Spleen (tissue), 11 donors: ENCODE measurements around the gene MTPN. TPM values are rescaled to one million over a fixed set of nuclear protein-coding genes. Genes with fewer than 3 reads are reported as not detected.

ENCODE experiments used
- DNase-seq: peaks from one replicate; pipeline ENCODE4 v3.0.0-alpha.2; 2020
- H3K27ac ChIP-seq, 8 donors: fragments of 200-600 bp; sonication (generic) in 7 of 8; 1 replicate in 4 of 8; 2 replicates in 4 of 8; pipeline versions ENCODE4 v1.5.0 to v1.8.0; 2016 to 2021; ENCODE audit warnings: inconsistent platforms in 4 of 8, mild to moderate bottlenecking in 4 of 8, moderate library complexity in 1 of 8
- H3K27me3 ChIP-seq, 7 donors: fragments of 200-600 bp; sonication (generic) in 6 of 7; replicated peaks in 1 of 7; 1 replicate in 4 of 7; 2 replicates in 3 of 7; pipeline versions ENCODE4 v1.5.0 to v1.8.0; 2016 to 2021; ENCODE audit warnings: inconsistent platforms in 3 of 7, mild to moderate bottlenecking in 1 of 7
- H3K36me3 ChIP-seq, 6 donors: fragments of 200-600 bp; sonication (generic) in 5 of 6; 1 replicate in 4 of 6; 2 replicates in 2 of 6; pipeline versions ENCODE4 v1.5.0 to v1.8.0; 2016 to 2021; ENCODE audit warnings: inconsistent platforms in 2 of 6
- H3K4me1 ChIP-seq, 6 donors: fragments of 200-600 bp; sonication (generic) in 5 of 6; 1 replicate in 3 of 6; 2 replicates in 3 of 6; pipeline versions ENCODE4 v1.5.0 to v1.8.0; 2016 to 2021; ENCODE audit warnings: inconsistent platforms in 3 of 6
- H3K4me3 ChIP-seq, 8 donors: fragments of 200-600 bp; sonication (generic) in 7 of 8; 1 replicate in 4 of 8; 2 replicates in 4 of 8; pipeline versions ENCODE4 v1.5.0 to v1.8.0; 2016 to 2021; ENCODE audit warnings: inconsistent platforms in 4 of 8, mild to moderate bottlenecking in 4 of 8, moderate library complexity in 2 of 8
- H3K9me3 ChIP-seq, 8 donors: fragments of 200-600 bp; sonication (generic) in 7 of 8; 1 replicate in 4 of 8; 2 replicates in 4 of 8; pipeline versions ENCODE4 v1.5.0 to v1.8.0; 2016 to 2021; ENCODE audit warnings: inconsistent platforms in 4 of 8
- CTCF ChIP-seq, 11 experiments: fragments of 200-600 bp in 7 of 11; fragments of 450-650 bp in 4 of 11; sonication (generic) in 4 of 11; IDR thresholded peaks in 8 of 11; conservative IDR thresholded peaks in 3 of 11; 1 replicate in 7 of 11; 2 replicates in 4 of 11; pipeline versions ENCODE4 v1.4.0 to v1.8.0; 2016 to 2021; ENCODE audit warnings: antibody characterized with exemption in 11 of 11, inconsistent platforms in 4 of 11, mild to moderate bottlenecking in 1 of 11
- POLR2A ChIP-seq, 3 donors: fragments of 450-650 bp; IDR thresholded peaks; one replicate each; pipeline ENCODE4 v1.5.1; 2017; ENCODE audit warnings: antibody characterized with exemption in 3 of 3, mild to moderate bottlenecking in 1 of 3
- POLR2AphosphoS5 ChIP-seq, 3 donors: sonication (generic); formaldehyde crosslinking; IDR thresholded peaks; one replicate each; pipeline ENCODE4 v1.5.1; 2017; ENCODE audit warnings: antibody characterized with exemption in 3 of 3
- WGBS, 5 donors: extraction: QIAGEN DNeasy Blood & Tissue Kit in 3 of 5; methylation state at CpG; one replicate each; pipeline versions ENCODE4 v1.1.5 to v1.1.7; 2013 to 2018; 5-methylcytosine and 5-hydroxymethylcytosine counted together
- intact Hi-C: fragments of 100-400 bp; cut with DNase I; formaldehyde crosslinking; loops from one replicate; pipeline ENCODE4 v1.15.0; 2023; ENCODE audit warnings: low total_unique reads
- polyA plus RNA-seq, 3 donors: library from polyadenylated mRNA; stranded (reverse); fragments of 200-250 nt; gene quantifications; one replicate each; pipeline ENCODE4 v1.2.1, GENCODE V29; 2013
- total RNA-seq, 7 donors: library from RNA; depleted of rRNA in 3 of 7; stranded (reverse); fragments of >200 nt in 3 of 7; fragmentation: NEBNext Ultra II Directional in 4 of 7; extraction: Animal tissue kit (Norgen Biotek cat#: 25700) in 4 of 7; gene quantifications; one replicate each; pipeline versions ENCODE4 v1.1.0 to v1.2.1, GENCODE V29; 2016 to 2021
- donor health status: healthy with polysubstance abuse.
- donor health status: DM: no; HTN: no; CAD: no; lungs with moderate emphysema.
- donor health status: DM: no; HTN: no; CAD: no.
- donor health status: Bipolar disorder and iron deficiency.
- donor health status: healthy.
- donor health status: DM: no; HTN: no; CAD: no.
- donor health status: DM: yes; HTN: yes; CAD: no.

Gene MTPN
- total and polyA plus RNA-seq, 10 donors: 43.2 to 192 (median 157) TPM

- H3K27me3 ChIP-seq: no peaks in the 10 kb centered on the region
- no peak overlapping the region for H3K27ac ChIP-seq
- H3K4me3 ChIP-seq: no peak overlapping the region
- no peak for DNase-seq
- H3K4me1 ChIP-seq: no peaks in the 10 kb centered on the region
- H3K9me3 ChIP-seq: no peaks in the 10 kb centered on the region
- no peaks in the 10 kb centered on the region for H3K36me3 ChIP-seq
- TF ChIP-seq CTCF (IDR thresholded peaks at IDR 0.05 in 8 of 11, conservative IDR thresholded peaks at IDR 0.05 in 3 of 11) (no peak), POLR2AphosphoS5 (IDR thresholded peaks at IDR 0.05) (no peak), POLR2A (IDR thresholded peaks at IDR 0.05) (no peak)
- WGBS, 5 donors: 81 to 90% (median 87%) methylated on average over 5 of the region's 5 CpGs
- intact Hi-C loops: no loop called here
Observed at GRCh38 chr7:135888740-135889139, 88.4 kb downstream of the MTPN start.

- 75 to 84% (median 81%) methylated on average over 5 of the region's 5 CpGs for WGBS, 5 donors
- no peak for TF ChIP-seq POLR2A (IDR thresholded peaks at IDR 0.05)
- no peak for TF ChIP-seq POLR2AphosphoS5 (IDR thresholded peaks at IDR 0.05)
- TF ChIP-seq CTCF (IDR thresholded peaks at IDR 0.05 in 8 of 11, conservative IDR thresholded peaks at IDR 0.05 in 3 of 11): no peak
- no peaks in the 10 kb centered on the region for H3K27me3 ChIP-seq
- H3K9me3 ChIP-seq: no peaks in the 10 kb centered on the region
- no peak for DNase-seq
- H3K4me1 ChIP-seq: no peaks in the 10 kb centered on the region
- no peaks in the 10 kb centered on the region for H3K36me3 ChIP-seq
- H3K27ac ChIP-seq: no peak overlapping the region
- intact Hi-C loops: no loop called here
- no peak overlapping the region for H3K4me3 ChIP-seq
Observed at GRCh38 chr7:135886345-135887132, 90.6 kb downstream of the MTPN start.

DNA sequence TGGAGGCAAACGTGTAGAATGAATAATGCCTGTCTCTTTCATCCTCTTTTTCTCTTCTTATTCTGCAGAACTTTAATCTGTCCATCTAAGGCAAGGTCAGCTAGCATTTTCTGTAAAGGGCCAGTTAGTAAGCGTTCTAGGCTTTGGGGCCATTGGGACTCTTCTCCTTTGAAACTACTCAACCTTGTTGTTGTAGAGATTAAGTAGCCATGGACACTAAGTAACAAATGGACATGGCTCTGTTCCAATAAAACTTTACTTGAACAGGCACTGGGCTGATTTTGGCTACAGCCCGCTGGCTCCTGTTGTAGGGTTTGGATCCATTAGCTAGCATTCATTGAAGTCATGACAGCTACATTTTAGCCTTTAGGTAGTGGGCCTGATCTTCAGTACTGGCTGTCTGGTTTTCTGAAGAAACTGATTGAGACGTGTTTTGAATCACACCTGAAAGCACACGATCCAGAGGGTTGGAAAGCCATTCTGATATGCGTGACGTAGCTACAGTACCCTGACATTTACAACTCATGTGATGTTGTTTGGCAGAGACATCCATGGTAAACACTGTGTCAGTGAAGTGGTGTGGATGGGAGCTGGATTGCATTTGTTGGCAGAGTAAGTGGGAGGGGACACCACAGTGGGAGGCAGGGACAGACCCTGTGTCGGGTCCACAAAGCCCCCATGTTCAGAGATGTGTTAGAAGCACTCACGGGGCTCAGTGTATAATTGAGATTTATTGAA is 92.5 kb downstream of the MTPN start:
- 82 to 88% (median 84%) methylated on average over 9 of the region's 9 CpGs for WGBS, 5 donors
- Histone ChIP-seq H3K4me3 (no peak overlapping the region), H3K27ac (no peak overlapping the region), H3K9me3 (no peaks in the 10 kb centered on the region), H3K4me1 (no peaks in the 10 kb centered on the region), H3K36me3 (no peaks in the 10 kb centered on the region), H3K27me3 (no peaks in the 10 kb centered on the region)
- no peak for DNase-seq
- intact Hi-C loops: loop anchor here (5.0 kb wide), 1 partner anchor 48 kb away; no protein-coding TSS in a partner anchor
- TF ChIP-seq POLR2A (IDR thresholded peaks at IDR 0.05): no peak
- TF ChIP-seq CTCF (IDR thresholded peaks at IDR 0.05 in 8 of 11, conservative IDR thresholded peaks at IDR 0.05 in 3 of 11): no peak
- TF ChIP-seq POLR2AphosphoS5 (IDR thresholded peaks at IDR 0.05): no peak

- no peak for TF ChIP-seq POLR2AphosphoS5 (IDR thresholded peaks at IDR 0.05)
- no peak for TF ChIP-seq POLR2A (IDR thresholded peaks at IDR 0.05)
- Histone ChIP-seq H3K4me1 (no peaks in the 10 kb centered on the region), H3K27ac (no peak overlapping the region), H3K9me3 (peaks cover 0 to under 1% (median 0%) of the 10 kb centered on the region in 8 donors), H3K36me3 (no peaks in the 10 kb centered on the region), H3K27me3 (no peaks in the 10 kb centered on the region), H3K4me3 (no peak overlapping the region)
- intact Hi-C loops: no loop called here
- DNase-seq: no peak
Observed at GRCh38 chr7:135879233-135879632, 97.9 kb downstream of the MTPN start.
